Occipital lobe (tissue), 2 donors: ENCODE measurements around the gene PCDHGC5. TPM values are rescaled to one million over a fixed set of nuclear protein-coding genes. Genes with fewer than 3 reads are reported as not detected.

Experiments
- DNase-seq: peaks from one replicate; lab custom pipeline; 2025; lab: John Stamatoyannopoulos, UW
- total RNA-seq: library from RNA; depleted of rRNA; stranded (reverse); fragments of >200 nt; gene quantifications from one replicate; pipeline ENCODE4 v1.2.3, GENCODE V29; 2014

Gene PCDHGC5
- total RNA-seq, result 6.2 TPM

DNA sequence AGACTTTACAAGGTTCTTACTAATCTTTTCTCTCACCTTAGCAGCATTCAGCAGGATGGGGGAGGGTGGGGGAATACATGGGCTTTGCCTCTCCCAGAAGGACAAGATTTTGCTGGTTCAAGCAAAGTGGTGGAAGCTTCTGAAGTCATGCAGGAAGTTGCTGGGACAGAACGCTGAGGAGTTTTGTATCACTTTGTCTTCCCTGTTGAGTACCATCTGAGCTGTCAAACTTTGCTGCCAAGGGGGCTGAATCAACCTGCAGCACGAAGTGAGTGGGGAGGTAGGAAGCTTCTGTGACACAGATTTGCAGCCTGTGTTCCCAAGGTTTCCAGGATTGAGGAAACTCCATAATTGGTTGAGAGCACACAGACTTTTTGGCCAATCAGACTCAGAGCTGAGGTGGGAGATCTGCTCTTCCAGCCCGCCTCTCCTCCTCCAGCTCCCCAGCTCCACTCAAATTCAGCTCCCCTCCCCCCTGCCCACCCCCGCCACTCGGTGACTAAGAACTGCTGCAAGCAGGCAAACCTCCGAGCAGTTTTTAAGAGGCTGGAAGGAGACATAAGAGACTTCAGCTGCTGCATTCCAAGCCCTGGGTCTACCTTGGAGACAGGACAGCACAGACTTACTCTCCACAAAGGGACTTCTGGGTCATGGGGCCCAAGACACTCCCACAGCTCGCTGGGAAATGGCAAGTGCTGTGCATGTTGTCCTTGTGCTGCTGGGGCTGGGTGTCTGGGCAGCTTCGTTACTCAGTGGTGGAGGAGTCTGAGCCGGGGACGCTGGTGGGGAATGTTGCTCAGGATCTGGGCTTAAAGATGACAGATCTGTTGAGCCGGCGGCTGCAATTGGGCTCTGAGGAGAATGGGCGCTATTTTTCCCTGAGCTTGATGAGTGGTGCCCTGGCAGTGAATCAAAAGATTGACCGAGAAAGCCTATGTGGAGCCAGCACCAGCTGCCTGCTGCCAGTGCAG lies at the start of gene PCDHGC5:
PCDHGC5 (plus strand) TSS at position 491 of the 971 bp plus-strand sequence; CDS start at position 651, 160 bp downstream.
- DNase-seq, result peak; percentile 84

DNA sequence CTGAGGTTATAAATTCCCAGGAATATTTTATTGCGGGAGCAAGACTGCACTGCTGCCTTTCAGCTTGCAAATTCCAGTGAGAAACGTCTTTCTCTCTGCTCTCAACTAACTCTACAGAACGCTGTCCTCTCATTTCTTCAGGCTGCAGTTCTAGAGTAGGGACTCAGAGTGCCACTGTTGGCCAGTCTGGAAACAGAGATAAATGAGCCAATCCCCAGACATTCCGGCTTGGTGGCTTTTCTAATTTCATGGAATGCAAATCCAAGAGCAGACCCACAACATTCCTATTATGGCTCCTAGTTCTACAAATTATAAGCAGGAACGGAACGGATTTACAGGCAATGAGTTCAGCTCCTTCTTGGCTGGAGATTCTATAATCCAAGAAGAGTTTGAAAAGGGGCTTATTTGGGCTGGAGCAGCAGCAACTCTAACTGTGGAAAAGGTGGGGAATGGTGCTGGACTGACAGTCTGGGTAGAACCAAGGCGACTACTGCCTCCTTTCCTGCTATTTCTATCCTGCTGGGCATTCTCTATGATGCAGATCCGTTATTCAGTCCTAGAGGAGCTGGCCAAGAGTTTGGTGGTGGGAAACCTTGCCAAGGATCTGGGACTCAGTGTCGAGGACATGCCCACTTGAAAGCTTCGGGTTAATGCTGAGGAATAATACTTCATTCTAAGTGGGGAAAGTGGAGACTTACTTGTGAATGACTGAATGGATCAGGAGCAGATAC lies 49.3 kb upstream of the PCDHGC5 start:
- no peak for DNase-seq

GRCh38 chr5:141440341-141440740 lies 48.5 kb upstream of the PCDHGC5 start:
- no peak for DNase-seq

DNA sequence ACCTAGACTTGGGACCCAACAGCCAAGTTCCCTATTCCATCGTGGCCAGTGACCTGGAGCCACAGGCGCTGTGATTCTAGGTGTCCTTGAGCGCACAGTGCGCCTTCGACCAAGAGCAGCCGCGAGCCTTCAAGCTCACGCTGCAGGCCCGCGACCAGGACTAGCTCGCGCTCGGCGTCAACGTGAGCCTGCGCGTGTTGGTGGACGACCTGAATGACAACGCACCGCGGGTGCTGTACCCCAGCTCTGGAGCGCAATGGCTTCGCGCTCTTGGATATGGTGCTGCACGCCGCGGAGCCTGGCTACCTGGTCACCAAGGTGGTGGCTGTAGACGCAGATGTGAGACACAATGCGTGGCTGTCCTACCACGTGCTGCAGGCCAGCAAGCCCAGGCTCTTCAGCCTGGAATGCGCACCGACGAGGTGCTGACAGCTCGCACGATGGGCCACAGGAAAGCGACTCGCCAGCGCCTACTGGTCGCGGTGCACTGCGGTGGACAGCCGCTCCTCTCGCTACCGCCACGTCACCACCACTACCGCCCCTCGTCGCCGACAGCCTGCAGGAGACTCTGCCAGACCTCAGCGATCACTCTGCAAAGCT lies 47.2 kb upstream of the PCDHGC5 start:
- no peak for DNase-seq

GRCh38 chr5:141465351-141465750 lies 23.5 kb upstream of the PCDHGC5 start:
- no peak for DNase-seq

DNA sequence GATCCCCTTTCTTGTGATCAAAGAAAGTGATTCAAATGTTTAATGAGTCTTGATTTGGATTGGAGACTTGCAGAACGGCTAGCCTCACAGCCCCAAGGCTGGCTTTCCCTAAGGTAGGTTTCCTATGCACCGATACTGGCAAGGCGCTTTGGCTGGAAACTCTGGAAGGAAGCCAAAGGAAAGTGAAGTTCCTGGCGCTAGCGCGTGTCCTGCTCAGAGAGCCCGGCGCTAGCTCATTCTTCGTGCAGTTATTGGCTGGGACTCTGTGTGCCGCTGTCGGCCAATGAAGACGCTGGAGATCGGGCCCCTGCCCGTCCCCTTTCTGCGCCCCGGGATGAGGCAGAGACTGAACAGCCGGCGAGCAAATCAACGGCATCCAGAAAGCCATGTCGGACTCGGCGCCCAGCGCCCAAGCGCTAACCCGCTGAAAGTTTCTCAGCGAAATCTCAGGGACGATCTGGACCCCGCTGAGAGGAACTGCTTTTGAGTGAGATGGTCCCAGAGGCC lies 13.2 kb upstream of the PCDHGC5 start, which contains the start of gene PCDHGC3:
PCDHGC3 (plus strand) TSS at position 342 of the 507 bp plus-strand sequence; CDS start at position 493, 151 bp downstream.
- peak; percentile 88 for DNase-seq

DNA sequence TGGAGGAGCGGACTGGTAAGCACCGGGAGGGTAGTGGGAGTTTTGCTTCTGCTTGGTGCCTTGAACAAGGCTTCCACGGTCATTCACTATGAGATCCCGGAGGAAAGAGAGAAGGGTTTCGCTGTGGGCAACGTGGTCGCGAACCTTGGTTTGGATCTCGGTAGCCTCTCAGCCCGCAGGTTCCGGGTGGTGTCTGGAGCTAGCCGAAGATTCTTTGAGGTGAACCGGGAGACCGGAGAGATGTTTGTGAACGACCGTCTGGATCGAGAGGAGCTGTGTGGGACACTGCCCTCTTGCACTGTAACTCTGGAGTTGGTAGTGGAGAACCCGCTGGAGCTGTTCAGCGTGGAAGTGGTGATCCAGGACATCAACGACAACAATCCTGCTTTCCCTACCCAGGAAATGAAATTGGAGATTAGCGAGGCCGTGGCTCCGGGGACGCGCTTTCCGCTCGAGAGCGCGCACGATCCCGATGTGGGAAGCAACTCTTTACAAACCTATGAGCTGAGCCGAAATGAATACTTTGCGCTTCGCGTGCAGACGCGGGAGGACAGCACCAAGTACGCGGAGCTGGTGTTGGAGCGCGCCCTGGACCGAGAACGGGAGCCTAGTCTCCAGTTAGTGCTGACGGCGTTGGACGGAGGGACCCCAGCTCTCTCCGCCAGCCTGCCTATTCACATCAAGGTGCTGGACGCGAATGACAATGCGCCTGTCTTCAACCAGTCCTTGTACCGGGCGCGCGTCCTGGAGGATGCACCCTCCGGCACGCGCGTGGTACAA lies 12.6 kb upstream of the PCDHGC5 start:
- DNase-seq, result no peak

GRCh38 chr5:141477044-141477575 lies 11.8 kb upstream of the PCDHGC5 start:
- no peak for DNase-seq

DNA sequence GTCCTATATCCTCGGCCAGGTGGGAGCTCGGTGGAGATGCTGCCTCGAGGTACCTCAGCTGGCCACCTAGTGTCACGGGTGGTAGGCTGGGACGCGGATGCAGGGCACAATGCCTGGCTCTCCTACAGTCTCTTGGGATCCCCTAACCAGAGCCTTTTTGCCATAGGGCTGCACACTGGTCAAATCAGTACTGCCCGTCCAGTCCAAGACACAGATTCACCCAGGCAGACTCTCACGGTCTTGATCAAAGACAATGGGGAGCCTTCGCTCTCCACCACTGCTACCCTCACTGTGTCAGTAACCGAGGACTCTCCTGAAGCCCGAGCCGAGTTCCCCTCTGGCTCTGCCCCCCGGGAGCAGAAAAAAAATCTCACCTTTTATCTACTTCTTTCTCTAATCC lies 11.1 kb upstream of the PCDHGC5 start:
- DNase-seq, result no peak

DNA sequence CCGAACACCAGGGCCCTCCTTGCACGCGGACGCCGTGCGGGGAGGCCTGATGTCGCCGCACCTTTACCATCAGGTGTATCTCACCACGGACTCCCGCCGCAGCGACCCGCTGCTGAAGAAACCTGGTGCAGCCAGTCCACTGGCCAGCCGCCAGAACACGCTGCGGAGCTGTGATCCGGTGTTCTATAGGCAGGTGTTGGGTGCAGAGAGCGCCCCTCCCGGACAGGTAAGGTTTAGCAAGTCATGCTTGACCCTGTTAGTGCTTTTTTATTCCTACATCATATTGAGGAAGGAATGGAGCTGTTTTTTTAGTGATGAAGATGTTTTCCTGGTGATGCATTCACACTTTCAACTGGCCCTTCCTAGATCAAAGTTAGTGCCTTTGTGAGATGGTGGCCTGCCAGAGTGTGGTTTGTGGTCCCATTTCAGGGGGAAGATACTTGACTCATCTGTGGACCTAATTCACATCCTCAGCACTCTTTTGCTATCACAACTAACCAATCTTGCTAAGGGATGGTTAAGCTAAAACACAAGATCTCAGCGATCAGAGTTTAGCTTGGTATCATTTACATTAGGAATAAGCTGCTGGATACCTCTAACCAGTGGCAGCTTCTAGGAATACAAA lies 10.4 kb upstream of the PCDHGC5 start:
- no peak for DNase-seq

DNA sequence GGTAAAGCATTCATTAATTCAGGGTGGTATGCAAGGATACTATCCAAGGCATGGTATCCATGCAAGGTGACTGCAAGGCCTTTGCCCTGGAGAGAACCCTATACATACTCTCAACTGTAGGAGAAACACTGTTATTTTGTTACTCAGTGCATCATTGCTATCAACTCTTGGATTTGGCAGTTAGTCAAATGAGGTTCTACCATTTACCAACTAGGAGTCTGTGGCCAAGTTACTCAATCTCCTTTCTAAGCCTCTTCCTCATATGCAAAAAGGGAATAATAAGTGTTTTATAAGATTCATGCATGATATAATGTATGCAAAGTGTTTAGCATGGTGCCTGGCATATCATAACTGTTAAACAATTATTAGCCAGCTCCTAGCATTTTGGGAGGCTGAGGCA lies 9.1 kb upstream of the PCDHGC5 start:
- no peak for DNase-seq

DNA sequence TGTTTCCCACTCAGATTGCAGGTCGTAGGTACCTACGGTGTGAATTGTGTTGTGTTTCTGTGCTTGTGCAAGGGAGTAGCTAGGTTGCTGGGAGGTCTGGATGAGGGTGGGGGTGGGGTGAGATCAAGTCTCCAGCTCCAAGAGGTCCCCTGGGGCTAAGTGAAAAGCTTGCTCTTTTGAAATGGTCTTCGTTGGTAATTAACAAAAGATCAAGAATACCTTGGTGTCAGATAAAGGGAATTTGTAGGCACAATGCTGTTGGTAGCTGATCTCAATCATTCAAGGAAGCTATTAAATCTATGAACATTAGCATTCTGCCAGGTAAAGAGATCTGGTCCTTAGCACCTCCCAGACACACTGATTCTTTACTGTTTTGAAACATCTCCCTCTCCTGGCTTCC lies 5.0 kb upstream of the PCDHGC5 start:
- no peak for DNase-seq

DNA sequence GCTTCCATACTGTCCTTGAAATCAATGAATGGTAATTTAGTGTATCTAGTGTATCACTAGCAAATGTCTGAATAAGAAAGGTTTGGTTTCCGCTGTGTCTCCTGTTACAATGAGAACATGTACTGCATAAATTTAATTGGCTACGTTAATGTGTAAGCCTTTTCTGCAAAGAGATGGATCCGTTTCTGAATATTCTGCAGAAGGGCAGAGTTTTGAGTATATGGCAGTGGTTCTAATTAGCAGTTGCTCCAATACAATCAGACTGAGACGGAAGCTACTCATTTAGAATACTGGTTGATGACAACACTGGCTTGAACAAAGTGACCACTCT lies 4.6 kb upstream of the PCDHGC5 start:
- no peak for DNase-seq

- peak; percentile 60 for DNase-seq
Measured at GRCh38 chr5:141484641-141485311, 4.1 kb upstream of the PCDHGC5 start, which contains the start of gene PCDHGC4. PCDHGC4 (plus strand) TSS chr5:141485030; CDS start chr5:141485174, 144 bp downstream.

- DNase-seq, result no peak
Measured at GRCh38 chr5:141485321-141486055, 3.4 kb upstream of the PCDHGC5 start.

- no peak for DNase-seq
Measured at GRCh38 chr5:141486091-141486490, 2.8 kb upstream of the PCDHGC5 start.

GRCh38 chr5:141487131-141487530 lies 1.8 kb upstream of the PCDHGC5 start:
- no peak for DNase-seq

GRCh38 chr5:141489841-141490240 lies 960 bp downstream of the PCDHGC5 start:
- no peak for DNase-seq

- no peak for DNase-seq
Measured at GRCh38 chr5:141490271-141490670, 1.4 kb downstream of the PCDHGC5 start.
